PC-9 (cell line): ENCODE measurements around the gene PRR19. TPM values are rescaled to one million over a fixed set of nuclear protein-coding genes. Genes with fewer than 3 reads are reported as not detected.
A peak's percentile ranks its signal among the peaks of the same experiment; 100 is the strongest.

Experiments used
- BruUV-seq: library from RNA; stranded (reverse); fragments of 400-500 nt; replicated peaks from 2 replicates; lab custom pipeline; 2021; lab: Mats Ljungman, UMichigan
- CTCF ChIA-PET: fragments of 300-600 bp; sonication (Branson Sonifier 250); formaldehyde crosslinking; loops from one replicate; lab custom pipeline; 2022; ENCODE audit warnings: antibody characterized with exemption; lab: Charles Lee
- POLR2A ChIA-PET: fragments of 300-600 bp; sonication (Branson Sonifier 250); formaldehyde crosslinking; loops from one replicate; lab custom pipeline; 2022; ENCODE audit warnings: antibody characterized with exemption; ENCODE audit not compliant: unreplicated experiment; lab: Charles Lee
- DNase-seq, 2 experiments: peaks; one replicate each; pipeline versions ENCODE4 v3.0.0 to v3.0.0-alpha.2; 2015 to 2022; ENCODE audit warnings: mixed read lengths in 1 of 2
- H2AFZ ChIP-seq: fragments of 200-600 bp; sonication (generic); 2 replicates; pipeline ENCODE4 v1.8.1; 2017; ENCODE audit warnings: antibody characterized with exemption
- H3F3A ChIP-seq: fragments of 200-600 bp; sonication (generic); 2 replicates; pipeline ENCODE4 v1.8.1; 2017; ENCODE audit warnings: antibody characterized with exemption, mild to moderate bottlenecking, low read depth; ENCODE audit not compliant: insufficient read depth
- H3K27ac ChIP-seq: fragments of 200-600 bp; sonication (generic); 2 replicates; pipeline ENCODE4 v1.6.1; 2016; ENCODE audit warnings: mixed run types
- H3K27me3 ChIP-seq: fragments of 200-600 bp; sonication (generic); 2 replicates; pipeline ENCODE4 v1.6.1; 2016; ENCODE audit warnings: low read depth, mixed run types; ENCODE audit not compliant: insufficient read depth
- H3K36me3 ChIP-seq: fragments of 200-600 bp; sonication (generic); 2 replicates; pipeline ENCODE4 v1.6.1; 2016; ENCODE audit warnings: low read depth, mixed run types
- H3K4me1 ChIP-seq: fragments of 200-600 bp; sonication (generic); replicated peaks from 2 replicates; pipeline ENCODE4 v1.6.1; 2016; ENCODE audit warnings: mixed run types; ENCODE audit not compliant: insufficient read depth
- H3K4me2 ChIP-seq: fragments of 200-600 bp; sonication (generic); 2 replicates; pipeline ENCODE4 v1.6.1; 2017; ENCODE audit warnings: mixed run types
- H3K4me3 ChIP-seq: fragments of 200-600 bp; sonication (generic); 2 replicates; pipeline ENCODE4 v1.6.1; 2016; ENCODE audit warnings: mixed run types
- H3K79me2 ChIP-seq: fragments of 200-600 bp; sonication (generic); 2 replicates; pipeline ENCODE4 v1.6.1; 2017; ENCODE audit warnings: low read depth, mixed run types
- H3K9me2 ChIP-seq: fragments of 200-600 bp; sonication (generic); 2 replicates; pipeline ENCODE4 v1.8.1; 2017; ENCODE audit warnings: mild to moderate bottlenecking; ENCODE audit not compliant: insufficient read depth
- H3K9me3 ChIP-seq: fragments of 200-600 bp; sonication (generic); 2 replicates; pipeline ENCODE4 v1.8.1; 2016; ENCODE audit warnings: low read depth; ENCODE audit not compliant: insufficient read depth
- H4K20me1 ChIP-seq: fragments of 200-600 bp; sonication (generic); 2 replicates; pipeline ENCODE4 v1.8.1; 2017; ENCODE audit not compliant: insufficient read depth
- EZH2 ChIP-seq: fragments of 200-600 bp; sonication (generic); IDR thresholded peaks from 2 replicates; pipeline ENCODE4 v1.8.0; 2017; ENCODE audit warnings: antibody characterized with exemption, low read depth
- intact Hi-C: fragments of 100-400 bp; cut with micrococcal nuclease; formaldehyde crosslinking; loops from one replicate; pipeline ENCODE4 v1.10.0; 2022; ENCODE audit not compliant: unreplicated experiment
- total RNA-seq: library from RNA; stranded (reverse); gene quantifications from 2 replicates; pipeline ENCODE4 v1.2.3, GENCODE V29; 2021
- TF ChIP-seq, protein P1 (sequence below): fragments of 200-600 bp; sonication (generic); conservative IDR thresholded peaks from 2 replicates; pipeline ENCODE4 v1.6.1; 2017; ENCODE audit warnings: mixed run types, antibody characterized with exemption, mild to moderate bottlenecking, moderate library complexity

Gene PRR19
- total RNA-seq, 1 experiment from 2014 or later, result 0.85 TPM

DNA sequence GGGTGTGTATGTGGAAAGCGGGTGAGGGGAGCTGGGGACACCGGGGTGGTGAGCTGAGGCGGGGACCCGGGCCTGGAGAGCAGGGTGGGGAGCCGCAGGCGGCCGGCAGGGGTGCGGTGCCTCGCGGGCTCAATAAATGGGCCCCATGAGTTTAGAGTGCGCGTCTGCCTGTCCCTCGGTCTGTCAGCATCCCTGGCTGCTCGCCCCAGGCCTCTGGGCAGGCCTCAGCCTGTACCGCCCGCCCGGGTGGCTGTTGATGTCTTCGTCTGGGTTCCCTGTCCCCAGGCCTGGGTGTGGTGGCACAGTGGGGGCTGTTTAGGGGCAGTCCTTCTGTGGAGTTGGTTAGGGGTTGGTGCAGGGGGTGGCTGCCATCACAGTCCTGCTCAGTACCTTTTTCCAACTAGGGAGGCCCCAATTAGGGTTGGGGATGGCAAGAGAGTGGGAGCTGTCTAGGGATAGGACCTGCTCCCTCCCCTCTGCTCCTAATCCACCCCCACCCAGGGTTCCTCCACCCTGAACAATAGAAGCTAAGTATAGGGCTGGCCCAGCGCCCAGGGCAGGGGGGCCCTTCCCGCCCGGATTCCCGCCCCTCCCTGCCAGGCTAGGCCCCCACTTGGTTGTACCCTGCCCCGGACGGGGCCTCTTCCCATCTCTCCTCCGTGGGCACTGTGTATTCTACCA, 20.6 kb upstream of the PRR19 start:
- CTCF ChIA-PET, result interaction anchor here (0.7 kb wide), 2 partner anchors 8 to 36 kb away, joined by 5 read pairs; no protein-coding TSS in a partner anchor
- H2AFZ ChIP-seq, result no peak overlapping the region
- H3K36me3 ChIP-seq, result no peaks in the 10 kb centered on the region; the same call in 1 of the 2 replicates
- H3F3A ChIP-seq, result peaks cover 41% of the 10 kb centered on the region; the same call in 1 of the 2 replicates
- intact Hi-C loops, result loop anchor here (5.0 kb wide), 1 partner anchor 64 kb away; the partner anchor contains the start of gene DEDD2
- H3K9me2 ChIP-seq, result no peaks in the 10 kb centered on the region
- POLR2A ChIA-PET, result interaction anchor here (0.6 to 1.7 kb wide), 5 partner anchors 34 to 246 kb away, joined by 4 to 16 read pairs (median 9); no protein-coding TSS in a partner anchor
- H3K27ac ChIP-seq, result no peak overlapping the region
- no peak overlapping the region for H3K4me3 ChIP-seq
- H3K4me2 ChIP-seq, result peak overlapping the region; percentile 46
- peaks cover 15% of the 10 kb centered on the region; the same call in 1 of the 2 replicates for H4K20me1 ChIP-seq
- BruUV-seq, result no TSS peak
- TF ChIP-seq, protein P1, sequence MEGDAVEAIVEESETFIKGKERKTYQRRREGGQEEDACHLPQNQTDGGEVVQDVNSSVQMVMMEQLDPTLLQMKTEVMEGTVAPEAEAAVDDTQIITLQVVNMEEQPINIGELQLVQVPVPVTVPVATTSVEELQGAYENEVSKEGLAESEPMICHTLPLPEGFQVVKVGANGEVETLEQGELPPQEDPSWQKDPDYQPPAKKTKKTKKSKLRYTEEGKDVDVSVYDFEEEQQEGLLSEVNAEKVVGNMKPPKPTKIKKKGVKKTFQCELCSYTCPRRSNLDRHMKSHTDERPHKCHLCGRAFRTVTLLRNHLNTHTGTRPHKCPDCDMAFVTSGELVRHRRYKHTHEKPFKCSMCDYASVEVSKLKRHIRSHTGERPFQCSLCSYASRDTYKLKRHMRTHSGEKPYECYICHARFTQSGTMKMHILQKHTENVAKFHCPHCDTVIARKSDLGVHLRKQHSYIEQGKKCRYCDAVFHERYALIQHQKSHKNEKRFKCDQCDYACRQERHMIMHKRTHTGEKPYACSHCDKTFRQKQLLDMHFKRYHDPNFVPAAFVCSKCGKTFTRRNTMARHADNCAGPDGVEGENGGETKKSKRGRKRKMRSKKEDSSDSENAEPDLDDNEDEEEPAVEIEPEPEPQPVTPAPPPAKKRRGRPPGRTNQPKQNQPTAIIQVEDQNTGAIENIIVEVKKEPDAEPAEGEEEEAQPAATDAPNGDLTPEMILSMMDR, result no peak
- no peak for TF ChIP-seq EZH2
- peaks cover 42% of the 10 kb centered on the region for H3K4me1 ChIP-seq
- H3K79me2 ChIP-seq, result peaks cover 14% of the 10 kb centered on the region; the same call in 1 of the 2 replicates
- H3K9me3 ChIP-seq, result no peaks in the 10 kb centered on the region
- no peaks in the 10 kb centered on the region for H3K27me3 ChIP-seq
- peak in 1 of 2 experiments; percentile 46 for DNase-seq

- Histone ChIP-seq H3K9me3 (no peaks in the 10 kb centered on the region), H3K27ac (no peak overlapping the region), H3K36me3 (no peaks in the 10 kb centered on the region), H3K4me1 (peaks cover 42% of the 10 kb centered on the region), H4K20me1 (peaks cover 15% of the 10 kb centered on the region; the same call in 1 of the 2 replicates), H3K4me2 (peak overlapping the region; percentile 46), H3K27me3 (no peaks in the 10 kb centered on the region), H3K4me3 (no peak overlapping the region), H2AFZ (no peak overlapping the region), H3K79me2 (peaks cover 14% of the 10 kb centered on the region; the same call in 1 of the 2 replicates), H3K9me2 (no peaks in the 10 kb centered on the region), H3F3A (peaks cover 41% of the 10 kb centered on the region; the same call in 1 of the 2 replicates)
- ChIA-PET POLR2A (interaction anchor here (0.6 to 1.7 kb wide), 5 partner anchors 35 to 247 kb away, joined by 4 to 16 read pairs (median 9); no protein-coding TSS in a partner anchor), CTCF (interaction anchor here (0.6 to 0.7 kb wide), 4 partner anchors 8 to 75 kb away, joined by 3 to 10 read pairs (median 5); no protein-coding TSS in a partner anchor)
- DNase-seq, result peak in 1 of 2 experiments; percentile 37
- no TSS peak for BruUV-seq
- intact Hi-C loops, result loop anchor here (5.0 kb wide), 1 partner anchor 65 kb away; the partner anchor contains the start of gene DEDD2
- no peak for TF ChIP-seq EZH2
- TF ChIP-seq, protein P1, result no peak
Observed at GRCh38 chr19:42281827-42282762, 19.8 kb upstream of the PRR19 start.
